GM19452 (cell line): ENCODE measurements around the gene PDE9A.

Experiments
- ATAC-seq: cut with Tn5 transposase; IDR thresholded peaks from one replicate; pipeline ENCODE4 v1.9.1; 2021; ENCODE audit not compliant: unreplicated experiment

PDE9A gene

DNA sequence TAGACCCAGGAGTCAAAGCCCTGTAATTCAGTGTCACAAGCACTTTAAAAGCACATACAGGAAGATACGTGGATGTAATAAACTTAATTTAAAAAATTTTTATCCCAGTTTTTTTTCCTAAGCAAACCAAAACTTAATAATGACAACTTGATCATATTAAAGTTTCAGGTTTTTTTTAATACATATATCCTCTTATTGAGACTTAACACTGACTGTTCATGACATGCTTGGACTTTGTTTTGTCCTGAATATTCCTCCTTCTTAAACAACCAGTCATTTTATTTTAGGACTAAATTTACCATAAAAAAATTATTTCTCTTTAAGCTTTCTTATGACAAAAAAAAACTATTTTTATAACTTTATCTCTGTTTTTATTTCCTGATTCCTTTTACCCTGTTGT lies 161.8 kb downstream of the PDE9A start:
- ATAC-seq = no peak

GRCh38 chr21:42818328-42818749 lies 164.9 kb downstream of the PDE9A start:
- no peak for ATAC-seq

DNA sequence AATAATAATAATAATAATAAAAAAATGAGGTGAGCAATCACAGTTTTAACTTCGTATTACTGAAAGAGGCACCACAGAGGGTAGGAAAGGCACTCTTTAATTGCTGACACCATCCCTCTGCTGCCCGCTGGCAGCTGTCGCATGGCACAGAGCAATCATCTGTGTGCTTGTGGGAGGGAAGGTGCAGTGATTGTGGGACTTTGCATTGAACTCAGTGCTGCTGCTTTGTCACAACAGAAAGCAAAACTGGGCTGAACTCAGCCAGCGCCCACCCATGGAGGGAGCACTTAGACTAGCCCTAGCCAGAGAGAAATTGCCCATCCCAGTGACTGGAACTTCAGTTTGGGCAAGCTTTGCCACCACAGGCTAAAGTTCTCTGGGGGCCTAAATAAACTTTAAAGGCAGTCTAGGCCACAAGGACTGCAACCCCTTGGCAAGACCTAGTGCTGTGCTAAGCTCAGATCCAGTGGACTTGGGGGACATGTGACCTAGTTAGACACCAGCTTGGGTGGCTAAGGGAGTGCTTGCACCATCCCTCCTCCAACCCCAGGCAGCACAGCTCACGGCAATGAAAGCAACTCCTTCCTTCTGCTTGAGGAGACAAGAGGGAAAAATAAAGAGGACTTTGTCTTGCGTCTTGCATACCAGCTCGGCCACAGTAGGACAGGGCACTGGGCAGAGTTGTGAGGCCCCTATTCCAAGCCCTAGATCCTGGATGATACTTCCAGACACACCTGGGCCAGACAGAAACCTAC lies 166.6 kb downstream of the PDE9A start:
- ATAC-seq = no peak

DNA sequence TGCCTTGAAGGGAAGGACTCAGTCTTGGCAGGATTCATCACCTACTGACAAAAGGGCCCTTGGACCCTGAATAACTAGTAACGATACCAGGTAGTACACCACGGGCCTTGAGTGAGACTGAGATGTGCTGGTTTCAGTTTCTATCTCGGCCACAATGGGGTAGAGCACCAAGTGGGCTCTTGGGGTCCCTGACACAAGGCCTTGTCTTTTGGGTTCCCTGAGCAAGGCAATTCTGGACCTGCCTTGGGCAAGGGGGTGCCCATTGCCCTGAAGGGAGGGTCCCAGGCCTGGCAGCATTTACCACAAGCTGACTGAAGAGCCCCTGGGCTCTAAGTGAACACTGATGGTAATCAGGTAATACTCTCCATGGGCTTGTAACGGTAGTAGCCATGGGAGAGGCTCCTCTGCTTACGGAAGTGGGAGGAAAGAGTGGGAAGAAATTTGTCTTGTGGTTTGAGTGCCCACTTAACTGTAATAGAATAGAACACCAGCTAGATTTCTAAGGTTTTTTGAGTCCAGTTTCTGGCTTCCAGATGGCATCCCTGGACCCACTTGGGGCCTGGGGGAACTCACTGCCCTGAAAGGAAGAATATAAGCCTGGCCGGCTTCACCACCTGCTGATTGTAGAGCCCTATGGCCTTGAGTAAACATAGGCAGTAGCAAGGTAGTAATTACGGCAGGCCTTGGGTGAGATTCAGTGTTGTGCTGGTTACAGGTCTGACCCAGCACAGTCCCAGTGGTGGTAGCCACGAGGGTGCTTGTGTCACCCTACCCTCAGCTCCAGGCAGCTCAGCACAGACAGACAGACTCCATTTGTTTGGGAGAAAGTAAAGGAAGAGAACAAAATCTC lies 167.4 kb downstream of the PDE9A start:
- ATAC-seq = no peak
